CD4-positive, alpha-beta T cell (primary cell): Measurements from ENCODE around the gene PPP6R2. TPM values are rescaled to one million over a fixed set of nuclear protein-coding genes. Genes with fewer than 3 reads are reported as not detected.

ENCODE experiments used
- ATAC-seq: fragments of 200-7000 bp; cut with Tn5 transposase; one replicate; pipeline ENCODE4 v1.10.0; 2022; ENCODE audit warnings: mild to moderate bottlenecking; ENCODE audit not compliant: poor library complexity
- CTCF ChIA-PET: fragments of 350-600 bp; sonication (Branson Sonifier 250); formaldehyde crosslinking; loops from one replicate; lab custom pipeline; 2021; ENCODE audit warnings: antibody characterized with exemption, inconsistent platforms; lab: Charles Lee
- POLR2A ChIA-PET: fragments of 350-600 bp; sonication (Branson Sonifier 250); formaldehyde crosslinking; loops from one replicate; lab custom pipeline; 2021; ENCODE audit warnings: antibody characterized with exemption, inconsistent platforms; lab: Charles Lee
- DNase-seq, 14 experiments: peaks; one replicate each; pipeline ENCODE4 v3.0.0-alpha.2; 2013 to 2020; ENCODE audit warnings: mixed read lengths in 2 of 14
- H3K27ac ChIP-seq, 2 donors: one replicate each; pipeline versions ENCODE4 v1.5.1 to v1.7.0; 2013; ENCODE audit warnings: low read length in 2 of 2, low read depth in 1 of 2, mild to moderate bottlenecking in 1 of 2
- H3K27me3 ChIP-seq, 2 experiments: 1 replicate in 1 of 2; 2 replicates in 1 of 2; pipeline versions ENCODE4 v1.6.1 to v1.7.0; 2013; ENCODE audit warnings: low read length in 2 of 2, control low read depth in 1 of 2, mild to moderate bottlenecking in 1 of 2, moderate library complexity in 1 of 2; ENCODE audit not compliant: insufficient read depth in 2 of 2, control insufficient read depth in 1 of 2
- H3K36me3 ChIP-seq: one replicate; pipeline ENCODE4 v1.6.1; 2013; ENCODE audit warnings: low read length, control low read depth; ENCODE audit not compliant: insufficient read depth
- H3K4me1 ChIP-seq: one replicate; pipeline ENCODE4 v1.6.1; 2013; ENCODE audit warnings: low read length, control low read depth; ENCODE audit not compliant: insufficient read depth
- H3K4me3 ChIP-seq: one replicate; pipeline ENCODE4 v1.5.1; 2013; ENCODE audit warnings: mild to moderate bottlenecking, low read length, moderate library complexity
- H3K9me3 ChIP-seq, 2 experiments: 1 replicate in 1 of 2; 2 replicates in 1 of 2; pipeline versions ENCODE4 v1.6.1 to v1.7.0; 2013; ENCODE audit warnings: low read length in 2 of 2, mild to moderate bottlenecking in 2 of 2, control low read depth in 1 of 2, moderate library complexity in 1 of 2; ENCODE audit not compliant: control insufficient read depth in 1 of 2, insufficient read depth in 1 of 2
- H3K27ac Mint-ChIP-seq: one replicate; pipeline ENCODE4 v1.8.0; 2020; ENCODE audit warnings: mixed read lengths
- H3K27me3 Mint-ChIP-seq: one replicate; pipeline ENCODE4 v1.8.0; 2021; ENCODE audit warnings: mixed read lengths
- H3K36me3 Mint-ChIP-seq: one replicate; pipeline ENCODE4 v1.8.0; 2021; ENCODE audit warnings: low read depth, mixed read lengths
- H3K4me1 Mint-ChIP-seq: one replicate; pipeline ENCODE4 v1.8.0; 2021; ENCODE audit warnings: low read depth, mixed read lengths
- H3K4me3 Mint-ChIP-seq: one replicate; pipeline ENCODE4 v1.8.0; 2020; ENCODE audit warnings: mild to moderate bottlenecking, mixed read lengths
- H3K9me3 Mint-ChIP-seq: one replicate; pipeline ENCODE4 v1.8.0; 2020; ENCODE audit warnings: mixed read lengths
- intact Hi-C, 2 experiments: fragments of 100-400 bp; cut with DNase I in 1 of 2; cut with micrococcal nuclease in 1 of 2; formaldehyde crosslinking; loops; one replicate each; pipeline versions ENCODE4 v1.15.1 to v1.9.0; 2023 to 2025; cut with DNase I, micrococcal nuclease
- polyA plus RNA-seq, 2 donors: library from polyadenylated mRNA; unstranded; fragments of 120-200 nt; gene quantifications; one replicate each; pipeline ENCODE4 v1.2.1, GENCODE V29; 2013
- total RNA-seq, 174 experiments: library from RNA in 2 of 174; stranded (reverse) in 2 of 174; gene quantifications; one replicate each; pipeline ENCODE4 v1.2.3 and lab custom pipeline; 2021 to 2026
- TF ChIP-seq, protein P1 (sequence below): fragments of 200-600 bp; IDR thresholded peaks from one replicate; pipeline ENCODE4 v1.8.0; 2022; ENCODE audit warnings: antibody characterized with exemption, mild to moderate bottlenecking

PPP6R2 gene, protein sequence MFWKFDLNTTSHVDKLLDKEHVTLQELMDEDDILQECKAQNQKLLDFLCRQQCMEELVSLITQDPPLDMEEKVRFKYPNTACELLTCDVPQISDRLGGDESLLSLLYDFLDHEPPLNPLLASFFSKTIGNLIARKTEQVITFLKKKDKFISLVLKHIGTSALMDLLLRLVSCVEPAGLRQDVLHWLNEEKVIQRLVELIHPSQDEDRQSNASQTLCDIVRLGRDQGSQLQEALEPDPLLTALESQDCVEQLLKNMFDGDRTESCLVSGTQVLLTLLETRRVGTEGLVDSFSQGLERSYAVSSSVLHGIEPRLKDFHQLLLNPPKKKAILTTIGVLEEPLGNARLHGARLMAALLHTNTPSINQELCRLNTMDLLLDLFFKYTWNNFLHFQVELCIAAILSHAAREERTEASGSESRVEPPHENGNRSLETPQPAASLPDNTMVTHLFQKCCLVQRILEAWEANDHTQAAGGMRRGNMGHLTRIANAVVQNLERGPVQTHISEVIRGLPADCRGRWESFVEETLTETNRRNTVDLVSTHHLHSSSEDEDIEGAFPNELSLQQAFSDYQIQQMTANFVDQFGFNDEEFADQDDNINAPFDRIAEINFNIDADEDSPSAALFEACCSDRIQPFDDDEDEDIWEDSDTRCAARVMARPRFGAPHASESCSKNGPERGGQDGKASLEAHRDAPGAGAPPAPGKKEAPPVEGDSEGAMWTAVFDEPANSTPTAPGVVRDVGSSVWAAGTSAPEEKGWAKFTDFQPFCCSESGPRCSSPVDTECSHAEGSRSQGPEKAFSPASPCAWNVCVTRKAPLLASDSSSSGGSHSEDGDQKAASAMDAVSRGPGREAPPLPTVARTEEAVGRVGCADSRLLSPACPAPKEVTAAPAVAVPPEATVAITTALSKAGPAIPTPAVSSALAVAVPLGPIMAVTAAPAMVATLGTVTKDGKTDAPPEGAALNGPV
- total RNA-seq (10 to 100 TPM; 47.1 to 48.0 TPM), total RNA-seq (lab: John Stamatoyannopoulos, UW) (58.3 to 177 (median 110) reads per million in 172 experiments)
- polyA plus RNA-seq (2013, experiment 1 of 2) = 43.2 TPM
- polyA plus RNA-seq (2013, experiment 2 of 2) = 47.0 TPM

DNA sequence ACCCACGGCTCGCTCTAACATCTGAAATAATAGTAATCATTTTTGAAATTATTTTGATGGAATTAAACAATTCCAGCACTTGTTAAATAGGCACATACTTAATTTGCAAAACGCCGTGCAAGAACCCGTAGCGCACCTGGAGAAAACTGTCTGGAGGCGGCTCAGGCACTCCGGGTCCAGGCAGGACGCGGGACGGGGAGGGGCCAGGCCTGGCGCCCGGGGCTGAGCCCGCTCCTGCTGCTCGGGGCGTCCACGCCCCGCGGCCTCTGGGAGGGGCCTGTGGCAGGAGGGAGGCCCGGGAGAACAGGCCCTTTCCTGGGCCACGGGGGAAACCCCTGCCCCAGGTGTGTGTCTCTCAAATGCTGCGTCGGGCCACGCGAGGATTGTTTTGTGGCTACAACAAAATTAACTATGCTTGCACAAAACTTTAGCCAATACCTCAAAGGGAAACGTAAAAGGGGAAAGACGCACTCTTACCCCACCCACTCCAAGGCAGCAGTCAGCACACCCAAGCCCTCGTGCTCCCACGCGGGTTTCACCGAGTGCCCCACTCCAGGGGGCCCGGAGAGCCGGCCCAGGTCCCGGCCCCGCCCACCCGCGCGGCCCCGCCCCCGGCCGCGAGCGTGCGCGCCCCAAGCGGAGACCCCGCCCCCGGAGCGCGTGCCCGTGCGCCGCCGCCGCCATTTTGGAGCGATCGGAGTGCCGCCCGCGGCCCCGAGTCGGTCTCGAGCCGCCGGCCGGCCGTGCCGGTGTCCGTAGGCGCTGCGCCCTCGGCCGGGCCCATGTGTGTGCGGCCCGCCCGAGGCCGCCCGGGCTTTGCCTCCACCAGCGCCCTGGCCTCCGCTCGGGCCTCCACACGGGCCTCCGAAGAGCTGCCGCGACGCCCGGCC, at the start of gene PPP6R2:
TSS of gene PPP6R2 (plus strand) at position 677 of the 890 bp plus-strand sequence. CDS start 50,582 bp downstream, outside the sequence.
- Mint-ChIP-seq H3K4me1 (peaks cover 7% of the 10 kb centered on the region), H3K4me3 (peak within 1 kb of the TSS; percentile 88), H3K36me3 (peaks cover 5% of the 10 kb centered on the region), H3K9me3 (no peaks in the 10 kb centered on the region), H3K27me3 (no peaks in the 10 kb centered on the region), H3K27ac (peak within 1 kb of the TSS; percentile 98)
- H3K4me1 ChIP-seq = peaks cover 34% of the 10 kb centered on the region
- intact Hi-C loops = loop anchor here (1.0 to 10.0 kb wide), 9 partner anchors 16 to 279 kb away; partner anchors contain the start of genes DENND6B (in 1 of the 2), LMF2 (in 1 of the 2), MAPK11 (in 1 of the 2) and NCAPH2 (in 1 of the 2)
- no peaks in the 10 kb centered on the region for H3K9me3 ChIP-seq
- DNase-seq (peak; percentile 78 to 93 (median 86)), ATAC-seq (peak; percentile 80)
- H3K27me3 ChIP-seq = no peaks in the 10 kb centered on the region
- peaks cover under 1% of the 10 kb centered on the region for H3K36me3 ChIP-seq
- H3K4me3 ChIP-seq = peak within 1 kb of the TSS; percentile 62
- CTCF ChIA-PET = interaction anchor here (0.6 to 2.6 kb wide), 22 partner anchors 8 to 220 kb away, joined by 3 to 18 read pairs (median 4); partner anchors contain the start of genes DENND6B, HDAC10, MAPK11 and SCO2
- TF ChIP-seq, protein P1, sequence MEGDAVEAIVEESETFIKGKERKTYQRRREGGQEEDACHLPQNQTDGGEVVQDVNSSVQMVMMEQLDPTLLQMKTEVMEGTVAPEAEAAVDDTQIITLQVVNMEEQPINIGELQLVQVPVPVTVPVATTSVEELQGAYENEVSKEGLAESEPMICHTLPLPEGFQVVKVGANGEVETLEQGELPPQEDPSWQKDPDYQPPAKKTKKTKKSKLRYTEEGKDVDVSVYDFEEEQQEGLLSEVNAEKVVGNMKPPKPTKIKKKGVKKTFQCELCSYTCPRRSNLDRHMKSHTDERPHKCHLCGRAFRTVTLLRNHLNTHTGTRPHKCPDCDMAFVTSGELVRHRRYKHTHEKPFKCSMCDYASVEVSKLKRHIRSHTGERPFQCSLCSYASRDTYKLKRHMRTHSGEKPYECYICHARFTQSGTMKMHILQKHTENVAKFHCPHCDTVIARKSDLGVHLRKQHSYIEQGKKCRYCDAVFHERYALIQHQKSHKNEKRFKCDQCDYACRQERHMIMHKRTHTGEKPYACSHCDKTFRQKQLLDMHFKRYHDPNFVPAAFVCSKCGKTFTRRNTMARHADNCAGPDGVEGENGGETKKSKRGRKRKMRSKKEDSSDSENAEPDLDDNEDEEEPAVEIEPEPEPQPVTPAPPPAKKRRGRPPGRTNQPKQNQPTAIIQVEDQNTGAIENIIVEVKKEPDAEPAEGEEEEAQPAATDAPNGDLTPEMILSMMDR = peak; percentile 56
- POLR2A ChIA-PET = interaction anchor here (0.6 to 1.8 kb wide), 10 partner anchors 15 to 279 kb away, joined by 3 to 12 read pairs (median 5); partner anchors contain the start of genes DENND6B, HDAC10, SCO2 and TUBGCP6
- peak within 1 kb of the TSS; percentile 84 to 85 for H3K27ac ChIP-seq

DNA sequence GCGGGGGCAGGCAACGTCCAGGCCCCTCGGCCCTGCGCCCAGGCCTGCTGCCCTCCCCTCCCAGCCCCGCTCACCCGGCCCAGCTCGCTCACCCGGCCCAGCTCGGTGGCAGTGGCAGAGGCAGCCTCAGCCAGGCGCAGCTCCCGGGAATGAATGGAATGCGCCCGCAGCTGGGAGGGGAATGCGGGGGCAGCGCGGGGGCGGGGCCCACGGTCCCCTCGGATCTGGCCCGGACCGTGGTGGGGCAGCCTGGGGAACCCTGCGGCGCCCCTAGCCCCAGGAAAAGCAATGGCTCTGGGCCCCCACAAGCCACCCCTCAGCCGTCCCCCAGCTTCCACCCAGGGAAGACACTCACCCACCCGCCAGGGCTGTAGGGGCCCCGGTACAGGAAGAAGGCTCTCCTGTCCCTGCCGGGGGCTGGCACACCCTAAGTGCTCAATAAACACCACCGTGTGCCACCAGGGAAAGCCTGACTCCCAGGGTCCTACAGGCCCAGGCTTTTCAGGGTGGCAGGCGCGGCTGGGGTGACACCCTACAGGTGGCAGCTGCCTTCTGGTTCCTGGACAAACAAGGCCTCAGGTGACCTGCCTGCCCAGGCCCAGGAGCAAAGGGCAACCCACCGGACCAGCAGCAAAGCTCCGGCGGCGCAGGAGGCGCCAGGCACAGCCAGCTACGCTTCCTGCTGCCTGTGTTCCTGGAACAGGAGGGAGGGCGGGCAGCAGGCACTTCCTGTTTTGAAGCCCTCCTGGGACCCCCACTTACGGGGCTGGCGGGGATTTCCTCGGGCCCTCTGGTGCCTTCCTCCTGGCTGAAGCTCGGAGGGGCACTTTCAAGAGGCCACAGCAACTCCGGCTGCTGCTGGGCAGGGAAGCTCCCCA, 49.4 kb upstream of the PPP6R2 start:
- H3K27me3 Mint-ChIP-seq = peaks cover 39% of the 10 kb centered on the region
- Histone ChIP-seq H3K9me3 (peaks cover 0 to 18% of the 10 kb centered on the region in 2 experiments), H3K27ac (no peak overlapping the region), H3K36me3 (no peaks in the 10 kb centered on the region), H3K4me3 (no peak overlapping the region), H3K27me3 (peaks cover 34 to 44% of the 10 kb centered on the region in 2 experiments), H3K4me1 (peaks cover 7% of the 10 kb centered on the region)
- no peak for ATAC-seq
- intact Hi-C loops = no loop called here
- ChIA-PET CTCF (interaction anchor here (1.4 kb wide), 1 partner anchor 18 kb away, joined by 6 read pairs; no protein-coding TSS in a partner anchor), POLR2A (no interaction called here)
- no peaks in the 10 kb centered on the region for H3K9me3 Mint-ChIP-seq
- H3K4me1 Mint-ChIP-seq = no peaks in the 10 kb centered on the region
- H3K27ac Mint-ChIP-seq = no peak overlapping the region
- no peaks in the 10 kb centered on the region for H3K36me3 Mint-ChIP-seq
- H3K4me3 Mint-ChIP-seq = no peak overlapping the region
- TF ChIP-seq, protein P1 = no peak
- DNase-seq = no peak
